ENCODE results near the gene ENOX1. TPM values are rescaled to one million over a fixed set of nuclear protein-coding genes. Genes with fewer than 3 reads are reported as not detected.

Gene ENOX1
- polyA plus RNA-seq, 1 donor (not counting 4 experiments of a cell fraction or from before 2014, with no cell fraction given), result 1.1 TPM

GRCh38 chr13:43815204-43815603 is 28.4 kb upstream of the ENOX1 start:
- Histone ChIP-seq H3K9ac (ENCODE audit: control insufficient read depth, extremely low read depth, insufficient read depth, low read length) (no peak overlapping the region), H3K4me2 (ENCODE audit: control insufficient read depth, extremely low read depth, insufficient read depth, low read depth, low read length) (peak overlapping the region; percentile 54), H4K20me1 (ENCODE audit: control insufficient read depth, extremely low read depth, insufficient read depth, low read length) (no peaks in the 10 kb centered on the region), H3K9me1 (ENCODE audit: control insufficient read depth, extremely low read depth, insufficient read depth, low read length) (no peaks in the 10 kb centered on the region), H3K27me3 (ENCODE audit: control insufficient read depth, extremely low read depth, insufficient read depth, low read length) (no peaks in the 10 kb centered on the region), H3K79me2 (ENCODE audit: control insufficient read depth, insufficient read depth, low read length) (no peaks in the 10 kb centered on the region), H3K4me3 (ENCODE audit: control insufficient read depth in 2 of 3, extremely low read depth in 1 of 3, insufficient read depth in 2 of 3, low read depth in 1 of 3, low read length in 3 of 3) (peak overlapping the region in 1 of 3 experiments; percentile 34), H3K9me3 (ENCODE audit: control insufficient read depth, low read depth, low read length) (no peaks in the 10 kb centered on the region), H3K27ac (ENCODE audit: control insufficient read depth, insufficient read depth, low read length) (peak overlapping the region; percentile 8), H2AFZ (ENCODE audit: control insufficient read depth, low read length) (peak overlapping the region; percentile 74), H3K4me1 (ENCODE audit: control insufficient read depth, extremely low read depth, insufficient read depth, low read length) (peaks cover 11% of the 10 kb centered on the region), H3K36me3 (ENCODE audit: control insufficient read depth in 2 of 2, extremely low read depth in 1 of 2, insufficient read depth in 2 of 2, low read length in 2 of 2) (no peaks in the 10 kb centered on the region)
- dilution Hi-C loops (cut with MboI; ENCODE audit: extremely low pct_ligation_motif_present, low sequenced_read_pairs), result no loop called here
- FAIRE-seq (peak; percentile 94), DNase-seq (ENCODE audit: low read depth, low spot score) (no peak)
- no peak for TF ChIP-seq EZH2 (IDR thresholded peaks at IDR 0.05; ENCODE audit: low read length)
- TF ChIP-seq CTCF (optimal IDR thresholded peaks at IDR 0.05 in 1 of 3, IDR thresholded peaks at IDR 0.05 in 1 of 3, conservative IDR thresholded peaks at IDR 0.05 in 1 of 3; ENCODE audit: extremely low read depth in 1 of 3, insufficient read depth in 2 of 3, low read length in 3 of 3), result no peak

GRCh38 chr13:43808676-43809075 is 21.9 kb upstream of the ENOX1 start:
- Histone ChIP-seq H2AFZ (ENCODE audit: control insufficient read depth, low read length) (no peak overlapping the region), H3K79me2 (ENCODE audit: control insufficient read depth, insufficient read depth, low read length) (no peaks in the 10 kb centered on the region), H3K4me1 (ENCODE audit: control insufficient read depth, extremely low read depth, insufficient read depth, low read length) (peaks cover 8% of the 10 kb centered on the region), H3K27ac (ENCODE audit: control insufficient read depth, insufficient read depth, low read length) (no peak overlapping the region), H3K36me3 (ENCODE audit: control insufficient read depth in 2 of 2, extremely low read depth in 1 of 2, insufficient read depth in 2 of 2, low read length in 2 of 2) (no peaks in the 10 kb centered on the region), H3K9me3 (ENCODE audit: control insufficient read depth, low read depth, low read length) (no peaks in the 10 kb centered on the region), H3K9me1 (ENCODE audit: control insufficient read depth, extremely low read depth, insufficient read depth, low read length) (no peaks in the 10 kb centered on the region), H3K4me3 (ENCODE audit: control insufficient read depth in 2 of 3, extremely low read depth in 1 of 3, insufficient read depth in 2 of 3, low read depth in 1 of 3, low read length in 3 of 3) (no peak overlapping the region), H3K4me2 (ENCODE audit: control insufficient read depth, extremely low read depth, insufficient read depth, low read depth, low read length) (no peak overlapping the region), H4K20me1 (ENCODE audit: control insufficient read depth, extremely low read depth, insufficient read depth, low read length) (no peaks in the 10 kb centered on the region), H3K27me3 (ENCODE audit: control insufficient read depth, extremely low read depth, insufficient read depth, low read length) (no peaks in the 10 kb centered on the region), H3K9ac (ENCODE audit: control insufficient read depth, extremely low read depth, insufficient read depth, low read length) (no peak overlapping the region)
- no peak for DNase-seq (ENCODE audit: low read depth, low spot score)
- dilution Hi-C loops (cut with MboI; ENCODE audit: extremely low pct_ligation_motif_present, low sequenced_read_pairs), result no loop called here
- no peak for TF ChIP-seq CTCF (optimal IDR thresholded peaks at IDR 0.05 in 1 of 3, IDR thresholded peaks at IDR 0.05 in 1 of 3, conservative IDR thresholded peaks at IDR 0.05 in 1 of 3; ENCODE audit: extremely low read depth in 1 of 3, insufficient read depth in 2 of 3, low read length in 3 of 3)
- TF ChIP-seq EZH2 (IDR thresholded peaks at IDR 0.05; ENCODE audit: low read length), result no peak
- FAIRE-seq, result no peak

Measured in keratinocyte (primary cell).